GM23338 (cell line): ENCODE results near the gene MED12L. TPM values are rescaled to one million over a fixed set of nuclear protein-coding genes. Genes with fewer than 3 reads are reported as not detected.
A peak's percentile ranks its signal among the peaks of the same experiment; 100 is the strongest.

Experiments
- ATAC-seq: fragments of 200-7000 bp; cut with Tn5 transposase; 3 replicates; pipeline ENCODE4 v1.9.1; 2020
- DNase-seq: peaks from one replicate; pipeline ENCODE4 v3.0.0-alpha.2; 2015; ENCODE audit warnings: low spot score
- H2AFZ ChIP-seq: fragments of 200-600 bp; sonication (generic); 2 replicates; pipeline ENCODE4 v1.8.0; 2016; ENCODE audit warnings: antibody characterized with exemption, mild to moderate bottlenecking, moderate library complexity
- H3F3A ChIP-seq: fragments of 200-600 bp; sonication (generic); replicated peaks from 2 replicates; pipeline ENCODE4 v1.8.0; 2017; ENCODE audit warnings: antibody characterized with exemption, mixed run types, low read depth
- H3K27ac ChIP-seq: fragments of 200-600 bp; sonication (generic); 2 replicates; pipeline ENCODE4 v1.6.1; 2016; ENCODE audit warnings: low read depth
- H3K27me3 ChIP-seq: fragments of 200-600 bp; sonication (generic); 2 replicates; pipeline ENCODE4 v1.8.0; 2016; ENCODE audit warnings: mild to moderate bottlenecking, mixed run types, moderate library complexity; ENCODE audit not compliant: insufficient read depth
- H3K36me3 ChIP-seq: fragments of 200-600 bp; sonication (generic); 2 replicates; pipeline ENCODE4 v1.8.0; 2016; ENCODE audit warnings: mild to moderate bottlenecking; ENCODE audit not compliant: insufficient read depth
- H3K4me1 ChIP-seq: fragments of 200-600 bp; sonication (generic); 2 replicates; pipeline ENCODE4 v1.8.0; 2016; ENCODE audit warnings: mild to moderate bottlenecking, moderate library complexity; ENCODE audit not compliant: insufficient read depth
- H3K4me2 ChIP-seq: fragments of 200-600 bp; sonication (generic); 2 replicates; pipeline ENCODE4 v1.7.1; 2017; ENCODE audit warnings: mixed run types
- H3K4me3 ChIP-seq: fragments of 200-600 bp; sonication (generic); 2 replicates; pipeline ENCODE4 v1.6.1; 2016; ENCODE audit warnings: mixed run types
- H3K79me2 ChIP-seq: fragments of 200-600 bp; sonication (generic); replicated peaks from 2 replicates; pipeline ENCODE4 v1.8.0; 2017; ENCODE audit warnings: mild to moderate bottlenecking; ENCODE audit not compliant: insufficient read depth
- H3K9me2 ChIP-seq: fragments of 200-600 bp; sonication (generic); 2 replicates; pipeline ENCODE4 v1.8.0; 2017; ENCODE audit not compliant: insufficient read depth
- H4K20me1 ChIP-seq: fragments of 200-600 bp; sonication (generic); replicated peaks from 2 replicates; pipeline ENCODE4 v1.8.0; 2017; ENCODE audit warnings: mild to moderate bottlenecking; ENCODE audit not compliant: insufficient read depth
- H3K27ac Mint-ChIP-seq: 2 replicates; pipeline ENCODE4 v1.8.0; 2020; ENCODE audit warnings: inconsistent platforms, mild to moderate bottlenecking, moderate library complexity, mixed read lengths
- H3K27me3 Mint-ChIP-seq: 3 replicates; pipeline ENCODE4 v1.8.0; 2022; ENCODE audit warnings: low read depth, mild to moderate bottlenecking, moderate library complexity, mixed read lengths, inconsistent platforms; ENCODE audit not compliant: insufficient read depth, poor library complexity
- H3K36me3 Mint-ChIP-seq: 3 replicates; pipeline ENCODE4 v1.8.0; 2021; ENCODE audit warnings: low read depth, mild to moderate bottlenecking, inconsistent platforms, moderate library complexity, mixed read lengths
- H3K4me1 Mint-ChIP-seq: 3 replicates; pipeline ENCODE4 v1.8.0; 2020; ENCODE audit warnings: mild to moderate bottlenecking, inconsistent platforms, mixed read lengths
- H3K4me3 Mint-ChIP-seq: 3 replicates; pipeline ENCODE4 v1.8.0; 2021; ENCODE audit warnings: moderate library complexity, mild to moderate bottlenecking, inconsistent platforms, mixed read lengths
- H3K9me3 Mint-ChIP-seq: 3 replicates; pipeline ENCODE4 v1.8.0; 2020; ENCODE audit warnings: moderate library complexity, mild to moderate bottlenecking, inconsistent platforms, mixed read lengths
- CREB1 ChIP-seq: fragments of 250-450 bp; sonication (Bioruptor Pico); IDR thresholded peaks from 2 replicates; pipeline ENCODE4 v1.5.0; 2020; ENCODE audit warnings: low read depth, mild to moderate bottlenecking, moderate library complexity
- CTCF ChIP-seq, 2 experiments: fragments of 200-600 bp in 1 of 2; sonication (generic) in 1 of 2; conservative IDR thresholded peaks; 2 replicates each; pipeline versions ENCODE4 v1.5.1 to v1.6.1; 2016 to 2017; ENCODE audit warnings: antibody characterized with exemption in 2 of 2, low read depth in 2 of 2, mild to moderate bottlenecking in 2 of 2, moderate library complexity in 1 of 2
- ETS1 ChIP-seq: IDR thresholded peaks from 2 replicates; pipeline ENCODE4 v1.6.1; 2016; ENCODE audit warnings: antibody characterized with exemption
- EZH2 ChIP-seq: fragments of 200-600 bp; sonication (generic); IDR thresholded peaks from one replicate; pipeline ENCODE4 v1.8.0; 2017; ENCODE audit warnings: antibody characterized with exemption, mild to moderate bottlenecking, low read depth; ENCODE audit not compliant: unreplicated experiment
- EZH2phosphoT487 ChIP-seq: fragments of 200-600 bp; sonication (generic); IDR thresholded peaks from one replicate; pipeline ENCODE4 v1.8.1; 2018; ENCODE audit warnings: antibody characterized with exemption; ENCODE audit not compliant: unreplicated experiment
- JUNB ChIP-seq: IDR thresholded peaks from one replicate; pipeline ENCODE4 v1.6.1; 2016; ENCODE audit warnings: antibody characterized with exemption; ENCODE audit not compliant: unreplicated experiment
- NANOG ChIP-seq: IDR thresholded peaks from 2 replicates; pipeline ENCODE4 v1.6.1; 2016; ENCODE audit warnings: antibody characterized with exemption, borderline replicate concordance
- POLR2AphosphoS5 ChIP-seq: IDR thresholded peaks from 2 replicates; pipeline ENCODE4 v1.6.1; 2016; ENCODE audit warnings: antibody characterized with exemption, low read depth
- REST ChIP-seq: IDR thresholded peaks from one replicate; pipeline ENCODE4 v1.6.1; 2018; ENCODE audit warnings: antibody characterized with exemption; ENCODE audit not compliant: unreplicated experiment
- ZNF114 ChIP-seq: fragments of 250-450 bp; sonication (Bioruptor Pico); IDR thresholded peaks from 2 replicates; pipeline ENCODE4 v1.5.0; 2020; ENCODE audit warnings: mild to moderate bottlenecking, moderate library complexity
- ZNF331 ChIP-seq: fragments of 250-450 bp; sonication (Bioruptor Pico); IDR thresholded peaks from 2 replicates; pipeline ENCODE4 v1.5.0; 2020; ENCODE audit warnings: low read depth, mild to moderate bottlenecking, moderate library complexity
- ZNF462 ChIP-seq: fragments of 250-450 bp; sonication (Bioruptor Pico); IDR thresholded peaks from 2 replicates; pipeline ENCODE4 v1.5.0; 2020; ENCODE audit warnings: mild to moderate bottlenecking, moderate library complexity
- polyA plus RNA-seq: library from polyadenylated mRNA; unstranded; fragments of >200 nt; fragmentation: Nextera tagmentation; extraction: Ambion mirVana; gene quantifications from 2 replicates; pipeline ENCODE4 v1.2.1, GENCODE V29; 2016
- total RNA-seq: library from RNA; depleted of rRNA; stranded (reverse); fragments of >200 nt; shearing (Covaris generic); gene quantifications from 2 replicates; pipeline ENCODE4 v1.2.3, GENCODE V29; 2014

MED12L gene
- total and polyA plus RNA-seq, 2 experiments from 2014 or later, result 5.7 to 25.0 TPM

- Mint-ChIP-seq H3K9me3 (no peaks in the 10 kb centered on the region; the same call in 2 of the 3 replicates), H3K27ac (no peak overlapping the region), H3K4me3 (peak overlapping the region; percentile 76), H3K27me3 (peaks cover 18% of the 10 kb centered on the region), H3K36me3 (peaks cover 2% of the 10 kb centered on the region; the same call in 1 of the 3 replicates), H3K4me1 (peaks cover 37% of the 10 kb centered on the region)
- H3K36me3 ChIP-seq, result no peaks in the 10 kb centered on the region
- no peak overlapping the region for H3K27ac ChIP-seq
- no peaks in the 10 kb centered on the region for H3K9me2 ChIP-seq
- H3K4me3 ChIP-seq, result peak overlapping the region; percentile 83
- no peak for TF ChIP-seq ZNF331 (CRISPR knock-in tag)
- no peak for TF ChIP-seq CTCF (conservative IDR thresholded peaks at IDR 0.05; ENCODE audit: low read depth in 2 of 2)
- TF ChIP-seq EZH2phosphoT487, result no peak
- TF ChIP-seq EZH2, result no peak
- TF ChIP-seq ZNF114 (CRISPR knock-in tag), result no peak
- TF ChIP-seq POLR2AphosphoS5, result no peak
- TF ChIP-seq ETS1, result no peak
- TF ChIP-seq NANOG, result no peak
- TF ChIP-seq ZNF462, result no peak
- TF ChIP-seq JUNB, result no peak
- TF ChIP-seq REST, result no peak
- no peak for TF ChIP-seq CREB1 (CRISPR knock-in tag)
- peaks cover 28% of the 10 kb centered on the region for H3K79me2 ChIP-seq
- peak overlapping the region; percentile 99 for H3K4me2 ChIP-seq
- peaks cover 24% of the 10 kb centered on the region for H3K27me3 ChIP-seq
- no peaks in the 10 kb centered on the region for H3F3A ChIP-seq
- H3K4me1 ChIP-seq, result peaks cover 36% of the 10 kb centered on the region
- no peak for DNase-seq
- no peak for ATAC-seq
- H4K20me1 ChIP-seq, result 0 out of 2 replicates have a peak, but pooled peaks cover 2% of the 10 kb centered on the region
- H2AFZ ChIP-seq, result peak overlapping the region; percentile 97
These were observed 604 bp upstream of the MED12L start for GRCh38 chr3:151084893-151085226.
